Gastroesophageal sphincter (tissue), 4 donors: ENCODE data around the gene ITGA3. TPM values are rescaled to one million over a fixed set of nuclear protein-coding genes. Genes with fewer than 3 reads are reported as not detected.
A peak's percentile ranks its signal among the peaks of the same experiment; 100 is the strongest.
"Not testable (repeated sequence)": the region's sequence is repeated elsewhere in the genome, so short reads cannot be mapped to it uniquely, and the experiment has no call there.

Experiments used
- ATAC-seq: fragments of 150-250 bp; one replicate; pipeline ENCODE4 v1.9.1; 2016; ENCODE audit warnings: mild to moderate bottlenecking, moderate library complexity
- H3K27ac ChIP-seq, 4 donors: fragments of 200-600 bp; sonication (generic) in 3 of 4; 1 replicate in 3 of 4; 2 replicates in 1 of 4; pipeline ENCODE4 v1.5.1; 2016 to 2019
- H3K27me3 ChIP-seq: fragments of 200-600 bp; sonication (generic); one replicate; pipeline ENCODE4 v1.5.1; 2019
- H3K36me3 ChIP-seq, 2 donors: fragments of 200-600 bp; sonication (generic); one replicate each; pipeline ENCODE4 v1.5.1; 2019; ENCODE audit warnings: control low read depth in 1 of 2
- H3K4me1 ChIP-seq, 3 donors: fragments of 200-600 bp; sonication (generic); 1 replicate in 2 of 3; 2 replicates in 1 of 3; pipeline ENCODE4 v1.5.1; 2016 to 2019; ENCODE audit warnings: control low read depth in 2 of 3
- H3K4me3 ChIP-seq, 2 donors: fragments of 200-600 bp; sonication (generic); one replicate each; pipeline ENCODE4 v1.5.1; 2019; ENCODE audit warnings: mild to moderate bottlenecking in 1 of 2, moderate library complexity in 1 of 2
- H3K9me3 ChIP-seq, 3 donors: fragments of 200-600 bp; sonication (generic); one replicate each; pipeline ENCODE4 v1.5.1; 2017 to 2019; ENCODE audit warnings: control low read depth in 2 of 3
- EP300 ChIP-seq: sonication (generic); formaldehyde crosslinking; IDR thresholded peaks from one replicate; pipeline ENCODE4 v1.6.1; 2017; ENCODE audit warnings: antibody characterized with exemption, mild to moderate bottlenecking
- POLR2A ChIP-seq, 2 donors: fragments of 450-650 bp; IDR thresholded peaks; one replicate each; pipeline ENCODE4 v1.6.1; 2017; ENCODE audit warnings: antibody characterized with exemption in 2 of 2, mild to moderate bottlenecking in 2 of 2, moderate library complexity in 1 of 2
- POLR2AphosphoS5 ChIP-seq: sonication (generic); formaldehyde crosslinking; IDR thresholded peaks from one replicate; pipeline ENCODE4 v1.6.1; 2017; ENCODE audit warnings: antibody characterized with exemption
- WGBS, 2 donors: methylation state at CpG; one replicate each; pipeline ENCODE4 v1.1.5; 2018; ENCODE audit warnings: low coverage in 1 of 2; 5-methylcytosine and 5-hydroxymethylcytosine counted together
- total RNA-seq, 4 donors: library from RNA; depleted of rRNA; stranded (reverse); fragments of >200 nt; gene quantifications; one replicate each; pipeline ENCODE4 v1.1.0, GENCODE V29; 2016
- TF ChIP-seq, protein P1 (sequence below), 4 experiments: fragments of 200-600 bp in 2 of 4; fragments of 450-650 bp in 2 of 4; sonication (generic) in 1 of 4; IDR thresholded peaks; one replicate each; pipeline ENCODE4 v1.5.1; 2017 to 2019; ENCODE audit warnings: antibody characterized with exemption in 4 of 4, mild to moderate bottlenecking in 2 of 4, moderate library complexity in 2 of 4

The ITGA3 gene
- total RNA-seq, 4 donors from 2014 or later, result 62.4 to 131 (median 124) TPM

GRCh38 chr17:50059759-50060273 lies 3.9 kb downstream of the ITGA3 start:
- Histone ChIP-seq H3K27ac (peak overlapping the region; percentile 50 to 95 (median 92)), H3K9me3 (no peaks in the 10 kb centered on the region), H3K36me3 (no peaks in the 10 kb centered on the region), H3K4me1 (peaks cover 14 to 92% (median 68%) of the 10 kb centered on the region in 3 donors), H3K4me3 (no peak overlapping the region), H3K27me3 (no peaks in the 10 kb centered on the region)
- 12 to 29% methylated on average over 1 to 4 of the region's 5 CpGs for WGBS, 2 donors
- no peak for ATAC-seq
- peak; percentile 28 for TF ChIP-seq POLR2AphosphoS5
- TF ChIP-seq, protein P1, sequence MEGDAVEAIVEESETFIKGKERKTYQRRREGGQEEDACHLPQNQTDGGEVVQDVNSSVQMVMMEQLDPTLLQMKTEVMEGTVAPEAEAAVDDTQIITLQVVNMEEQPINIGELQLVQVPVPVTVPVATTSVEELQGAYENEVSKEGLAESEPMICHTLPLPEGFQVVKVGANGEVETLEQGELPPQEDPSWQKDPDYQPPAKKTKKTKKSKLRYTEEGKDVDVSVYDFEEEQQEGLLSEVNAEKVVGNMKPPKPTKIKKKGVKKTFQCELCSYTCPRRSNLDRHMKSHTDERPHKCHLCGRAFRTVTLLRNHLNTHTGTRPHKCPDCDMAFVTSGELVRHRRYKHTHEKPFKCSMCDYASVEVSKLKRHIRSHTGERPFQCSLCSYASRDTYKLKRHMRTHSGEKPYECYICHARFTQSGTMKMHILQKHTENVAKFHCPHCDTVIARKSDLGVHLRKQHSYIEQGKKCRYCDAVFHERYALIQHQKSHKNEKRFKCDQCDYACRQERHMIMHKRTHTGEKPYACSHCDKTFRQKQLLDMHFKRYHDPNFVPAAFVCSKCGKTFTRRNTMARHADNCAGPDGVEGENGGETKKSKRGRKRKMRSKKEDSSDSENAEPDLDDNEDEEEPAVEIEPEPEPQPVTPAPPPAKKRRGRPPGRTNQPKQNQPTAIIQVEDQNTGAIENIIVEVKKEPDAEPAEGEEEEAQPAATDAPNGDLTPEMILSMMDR (IDR thresholded peaks at IDR 0.05), result no peak
- TF ChIP-seq EP300, result no peak

DNA sequence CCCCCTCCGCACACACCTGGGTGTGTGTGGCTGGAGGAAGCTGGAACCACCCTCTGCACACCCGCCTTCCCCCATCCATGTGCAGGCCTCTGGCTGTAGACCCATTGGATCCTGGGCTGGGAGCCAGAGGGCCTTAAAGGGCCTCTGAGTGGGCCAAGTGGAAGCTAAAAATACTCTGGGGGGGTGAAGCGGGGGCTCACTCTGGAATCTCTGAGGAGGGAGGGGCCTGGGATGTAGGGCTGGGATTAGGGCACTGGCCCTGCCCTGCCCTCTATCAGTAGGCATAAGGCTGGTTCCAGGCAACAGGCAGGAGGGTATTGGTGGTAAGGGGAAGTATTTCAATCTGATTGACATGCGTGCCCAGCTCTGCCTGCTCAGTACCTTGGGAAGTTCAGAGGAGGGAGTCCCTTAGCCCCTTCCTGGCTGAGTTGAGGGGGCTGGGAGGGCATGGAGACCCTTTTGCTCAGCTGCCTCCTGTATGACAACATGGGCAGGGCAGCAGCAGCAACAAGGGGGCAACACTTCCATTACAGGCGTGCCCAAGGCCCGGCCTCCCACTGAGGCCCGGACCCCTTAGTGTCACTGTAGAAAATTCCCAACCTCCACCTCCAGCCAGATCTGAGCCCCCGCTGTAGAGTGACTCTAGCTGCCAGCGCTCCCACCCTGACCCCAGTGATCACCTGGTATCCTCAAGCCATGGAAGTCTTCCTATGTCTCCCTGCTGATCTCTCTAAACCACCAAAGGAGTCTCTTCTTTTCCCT lies 5.2 kb downstream of the ITGA3 start:
- H3K4me1 ChIP-seq, result peaks cover 14 to 98% (median 67%) of the 10 kb centered on the region in 3 donors

GRCh38 chr17:50061713-50062045 lies 5.8 kb downstream of the ITGA3 start:
- not testable (repeated sequence) for ATAC-seq

More for the DNA sequence above, 5.2 kb downstream of the ITGA3 start:
- Histone ChIP-seq H3K9me3 (no peaks in the 10 kb centered on the region), H3K27ac (peak overlapping the region; percentile 39 to 95 (median 92)), H3K27me3 (no peaks in the 10 kb centered on the region), H3K36me3 (no peaks in the 10 kb centered on the region), H3K4me3 (peak overlapping the region in 1 of 2 donors; percentile 6)
- WGBS, 2 donors, result 81% methylated on average over 5 of the region's 9 CpGs; no CpG with 5 or more reads in 1 of the 2 donors
- peak; percentile 73 for ATAC-seq
- TF ChIP-seq POLR2A (IDR thresholded peaks at IDR 0.05) (peak in 1 of 2 donors; percentile 38), EP300 (no peak), POLR2AphosphoS5 (peak; percentile 93)
- TF ChIP-seq, protein P1 (IDR thresholded peaks at IDR 0.05), result peak in 2 of 4 experiments; percentile 7 to 8

DNA sequence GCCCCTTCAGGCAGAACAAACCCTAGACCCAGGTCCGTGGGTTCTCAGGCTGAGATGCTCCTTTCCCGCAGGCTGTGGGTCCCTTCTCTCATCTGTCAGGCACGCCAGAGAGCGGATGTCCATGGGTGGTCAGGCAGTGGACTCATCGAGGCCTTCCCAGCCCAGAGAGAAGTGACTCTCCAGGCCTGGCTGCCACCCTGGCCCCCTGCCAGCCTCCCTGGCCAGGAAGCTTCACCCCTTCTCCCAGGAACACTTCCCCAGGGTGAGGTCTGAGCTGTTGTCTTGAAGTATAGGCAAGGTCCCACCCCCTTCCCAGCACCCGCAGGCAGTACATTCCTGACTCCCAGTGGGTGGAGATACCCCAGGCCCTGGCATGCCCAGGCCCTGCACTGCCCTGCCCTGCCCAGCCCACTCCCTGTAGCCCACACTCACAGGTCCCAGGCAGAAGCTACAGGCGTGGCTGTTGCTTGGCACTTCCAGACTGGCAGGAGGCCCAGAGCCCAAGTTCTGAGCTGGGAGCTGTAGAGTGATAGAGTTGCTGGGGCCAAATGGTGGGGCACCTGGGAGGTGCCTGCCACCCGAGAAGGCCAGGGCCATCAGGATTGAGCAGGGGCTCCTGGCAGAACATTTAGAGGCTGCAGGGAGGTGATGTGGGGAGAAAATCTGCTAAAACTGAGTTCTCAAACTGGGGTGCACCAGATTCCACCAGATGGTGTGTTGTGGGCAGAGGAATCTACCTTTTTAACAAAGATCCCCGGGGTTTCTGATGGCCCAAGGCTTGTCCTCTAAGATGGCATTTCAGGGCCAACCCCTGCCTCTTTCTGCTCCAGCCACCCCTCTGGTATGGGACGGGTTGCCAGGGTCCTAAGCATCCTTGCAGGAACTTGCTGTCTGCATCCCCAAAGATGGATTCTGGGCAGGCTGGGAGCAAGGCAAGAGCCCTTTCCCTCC lies 6.7 kb downstream of the ITGA3 start:
- peak; percentile 79 for ATAC-seq
- peak overlapping the region; percentile 39 to 95 (median 92) for H3K27ac ChIP-seq
- H3K9me3 ChIP-seq, result no peaks in the 10 kb centered on the region
- no peak overlapping the region for H3K4me3 ChIP-seq
- H3K27me3 ChIP-seq, result no peaks in the 10 kb centered on the region
- TF ChIP-seq POLR2A (IDR thresholded peaks at IDR 0.05), result no peak
- TF ChIP-seq POLR2AphosphoS5, result peak; percentile 94
- H3K4me1 ChIP-seq, result peaks cover 14 to 87% (median 64%) of the 10 kb centered on the region in 3 donors
- WGBS, 2 donors, result 20% methylated on average over 2 of the region's 10 CpGs; no CpG with 5 or more reads in 1 of the 2 donors
- peaks cover 0 to 11% of the 10 kb centered on the region in 2 donors for H3K36me3 ChIP-seq

More at GRCh38 chr17:50061713-50062045, 5.8 kb downstream of the ITGA3 start:
- H3K4me1 ChIP-seq, result peaks cover 14 to 96% (median 67%) of the 10 kb centered on the region in 3 donors
- 69% methylated on average over 5 of the region's 10 CpGs; no CpG with 5 or more reads in 1 of the 2 donors for WGBS, 2 donors
- H3K27me3 ChIP-seq, H3K36me3 ChIP-seq, H3K9me3 ChIP-seq: not testable (repeated sequence)
- H3K4me3 ChIP-seq, result peak overlapping the region in 1 of 2 donors; percentile 6
- H3K27ac ChIP-seq, result peak overlapping the region; percentile 39 to 95 (median 92)

GRCh38 chr17:50063561-50064252 lies 7.8 kb downstream of the ITGA3 start:
- H3K9me3 ChIP-seq, result no peaks in the 10 kb centered on the region
- H3K27ac ChIP-seq, result peak overlapping the region; percentile 2 to 95 (median 92)
- no peak overlapping the region for H3K4me3 ChIP-seq
- H3K4me1 ChIP-seq, result peaks cover 14 to 76% (median 56%) of the 10 kb centered on the region in 3 donors
- peaks cover 0 to 22% of the 10 kb centered on the region in 2 donors for H3K36me3 ChIP-seq
- H3K27me3 ChIP-seq, result no peaks in the 10 kb centered on the region
- TF ChIP-seq POLR2A (IDR thresholded peaks at IDR 0.05), result no peak
- no peak for TF ChIP-seq EP300
- TF ChIP-seq POLR2AphosphoS5, result no peak
- TF ChIP-seq, protein P1 (IDR thresholded peaks at IDR 0.05), result no peak
- 60% methylated on average over 1 of the region's 8 CpGs; no CpG with 5 or more reads in 1 of the 2 donors for WGBS, 2 donors
- ATAC-seq, result no peak
